Measurements from ENCODE around the gene PIM2. TPM values are rescaled to one million over a fixed set of nuclear protein-coding genes. Genes with fewer than 3 reads are reported as not detected.
"Not testable (repeated sequence)": the region's sequence is repeated elsewhere in the genome, so short reads cannot be mapped to it uniquely, and the experiment has no call there.

The PIM2 gene
- polyA plus RNA-seq, 3 donors: 5.6 to 6.7 (median 6.2) TPM

DNA sequence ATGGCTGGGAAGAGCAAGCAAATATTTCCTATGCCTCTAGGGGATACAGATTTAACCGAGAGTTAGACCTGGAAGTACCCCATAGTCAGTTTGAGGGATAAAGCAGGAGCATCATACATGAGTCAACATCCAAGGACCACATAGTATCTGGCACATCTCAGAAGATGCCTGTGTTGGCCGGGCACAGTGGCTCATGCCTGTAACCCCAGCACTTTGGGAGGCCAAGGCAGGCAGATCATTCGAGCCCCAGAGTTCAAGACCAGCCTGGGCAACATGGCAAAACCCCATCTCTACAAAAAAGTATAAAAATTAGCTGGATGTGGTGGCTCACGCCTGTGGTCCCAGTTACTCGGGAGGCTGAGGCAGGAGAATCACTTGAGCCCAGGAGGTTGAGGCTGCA, 32.2 kb downstream of the PIM2 start:
- not testable (repeated sequence) for DNase-seq (ENCODE audit: low read depth in 3 of 3, low spot score in 2 of 3)

DNA sequence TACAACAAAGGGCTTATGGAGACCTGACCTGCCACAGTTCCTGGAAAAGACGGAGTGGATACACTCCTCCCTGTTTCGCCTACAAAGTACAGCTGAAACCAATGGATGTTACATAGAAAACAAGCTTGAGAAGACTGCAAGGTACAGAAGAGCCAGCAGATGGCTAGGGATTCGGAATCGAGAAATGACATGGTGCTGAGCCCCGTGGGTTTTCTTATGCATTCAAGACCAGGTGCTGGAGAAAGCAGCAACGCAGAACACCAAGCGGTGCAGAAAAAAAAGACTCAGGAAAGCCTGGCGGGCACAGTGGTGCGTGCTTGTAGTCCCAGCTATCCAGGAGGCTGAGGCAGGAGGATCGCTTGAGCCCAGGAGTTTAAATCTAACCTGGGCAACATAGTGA, 35.1 kb downstream of the PIM2 start:
- DNase-seq (ENCODE audit: low read depth in 3 of 3, low spot score in 2 of 3): no peak

DNA sequence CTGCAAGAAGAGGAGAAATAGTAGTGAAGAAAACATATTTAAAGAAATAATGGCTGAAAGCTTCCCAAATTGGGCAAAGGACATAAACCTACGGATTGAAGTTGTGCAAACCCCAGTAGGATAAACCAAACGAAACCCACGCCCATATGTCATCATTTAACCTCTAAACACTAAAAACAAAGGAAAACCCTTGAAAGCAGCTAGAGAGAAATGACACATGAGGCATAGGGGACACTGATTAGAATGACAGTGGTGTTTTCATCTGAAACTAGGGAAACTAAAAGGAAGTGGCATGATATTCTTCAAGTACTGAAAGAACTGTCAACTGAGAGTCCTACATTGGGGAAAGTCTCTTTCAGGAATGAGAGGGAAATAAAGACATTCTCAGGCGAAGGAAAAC, 41.9 kb downstream of the PIM2 start:
- not testable (repeated sequence) for DNase-seq (ENCODE audit: low read depth in 3 of 3, low spot score in 2 of 3)

DNA sequence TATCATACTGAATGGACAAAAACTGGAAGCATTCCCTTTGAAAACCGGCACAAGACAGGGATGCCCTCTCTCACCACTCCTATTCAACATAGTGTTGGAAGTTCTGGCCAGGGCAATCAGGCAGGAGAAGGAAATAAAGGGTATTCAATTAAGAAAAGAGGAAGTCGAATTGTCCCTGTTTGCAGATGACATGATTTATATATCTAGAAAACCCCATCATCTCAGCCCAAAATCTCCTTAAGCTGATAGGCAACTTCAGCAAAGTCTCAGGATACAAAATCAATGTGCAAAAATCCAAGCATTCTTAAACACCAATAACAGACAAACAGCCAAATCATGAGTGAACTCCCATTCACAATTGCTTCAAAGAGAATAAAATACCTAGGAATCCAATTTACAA, 46.8 kb downstream of the PIM2 start:
- DNase-seq (ENCODE audit: low read depth in 3 of 3, low spot score in 2 of 3): not testable (repeated sequence)

DNA sequence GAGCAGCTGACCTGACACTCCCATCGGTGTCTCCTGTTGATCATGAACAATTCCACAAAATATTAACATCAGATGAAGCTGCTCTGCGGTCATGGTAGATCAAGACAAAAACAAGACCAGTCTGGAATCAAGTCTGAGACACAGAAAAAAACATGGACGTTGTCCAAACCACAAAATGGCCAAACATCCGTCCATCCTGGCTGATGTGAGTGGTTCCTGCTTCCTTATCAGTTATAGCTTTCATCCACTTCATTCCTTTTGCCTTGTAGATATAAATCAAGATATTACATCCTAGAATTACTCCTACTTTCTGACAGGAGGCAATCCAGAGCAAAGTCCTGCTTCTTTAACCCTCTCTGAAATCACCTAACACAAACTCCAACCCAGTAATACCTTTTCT, 54.6 kb downstream of the PIM2 start:
- no peak for DNase-seq (ENCODE audit: low read depth in 3 of 3, low spot score in 2 of 3)

Other genes with a start within 250 kb of the PIM2 start
- gene WAS, start 235.2 kb downstream of the PIM2 start, polyA plus RNA-seq (ENCODE audit: insufficient read length in 3 of 3): 1 to 10 TPM; 2.8 to 3.0 (median 2.9) TPM
- 1 to 10 TPM; 5.7 to 6.5 (median 6.0) TPM for gene SUV39H1, start 222.3 kb downstream of the PIM2 start, polyA plus RNA-seq (ENCODE audit: insufficient read length in 3 of 3)
- gene GLOD5, start 157.3 kb downstream of the PIM2 start, polyA plus RNA-seq (ENCODE audit: insufficient read length in 3 of 3): 1 to 10 TPM; 1.1 to 2.8 (median 1.5) TPM
- under 1 TPM; 0.40 to 0.74 (median 0.74) TPM for gene GATA1, start 132.4 kb downstream of the PIM2 start, polyA plus RNA-seq (ENCODE audit: insufficient read length in 3 of 3)
- 100 to 1,000 TPM; 140 to 164 (median 141) TPM for gene HDAC6, start 117.0 kb downstream of the PIM2 start, polyA plus RNA-seq (ENCODE audit: insufficient read length in 3 of 3)
- under 1 TPM in 1 of 3 donors, not detected in 2; 0.12 TPM for gene ERAS, start 92.5 kb downstream of the PIM2 start, polyA plus RNA-seq (ENCODE audit: insufficient read length in 3 of 3)
- gene PCSK1N, start 83.4 kb downstream of the PIM2 start, polyA plus RNA-seq (ENCODE audit: insufficient read length in 3 of 3): 10 to 100 TPM in 1 of 3 donors, 1 to 10 TPM in 2; 5.1 to 10.4 (median 6.8) TPM
- 10 to 100 TPM; 33.2 to 43.0 (median 34.5) TPM for gene TIMM17B, start 21.3 kb downstream of the PIM2 start, polyA plus RNA-seq (ENCODE audit: insufficient read length in 3 of 3)
- 10 to 100 TPM; 75.1 to 78.8 (median 75.8) TPM for gene PQBP1, start 21.1 kb downstream of the PIM2 start, polyA plus RNA-seq (ENCODE audit: insufficient read length in 3 of 3)
- gene SLC35A2, start 7.4 kb downstream of the PIM2 start, polyA plus RNA-seq (ENCODE audit: insufficient read length in 3 of 3): 10 to 100 TPM; 31.8 to 32.8 (median 32.4) TPM
- 10 to 100 TPM; 64.4 to 66.9 (median 65.9) TPM for gene OTUD5, start 38.6 kb upstream of the PIM2 start, polyA plus RNA-seq (ENCODE audit: insufficient read length in 3 of 3)
- gene KCND1, start 52.8 kb upstream of the PIM2 start, polyA plus RNA-seq (ENCODE audit: insufficient read length in 3 of 3): 1 to 10 TPM; 2.1 to 2.2 (median 2.1) TPM
- 10 to 100 TPM; 40.6 to 50.6 (median 45.8) TPM for gene GRIPAP1, start 83.2 kb upstream of the PIM2 start, polyA plus RNA-seq (ENCODE audit: insufficient read length in 3 of 3)
- 10 to 100 TPM; 24.9 to 27.9 (median 25.2) TPM for gene TFE3, start 124.3 kb upstream of the PIM2 start, polyA plus RNA-seq (ENCODE audit: insufficient read length in 3 of 3)
- 1 to 10 TPM; 7.6 to 8.9 (median 8.7) TPM for gene CCDC120, start 140.0 kb upstream of the PIM2 start, polyA plus RNA-seq (ENCODE audit: insufficient read length in 3 of 3)
- gene PRAF2, start 155.0 kb upstream of the PIM2 start, polyA plus RNA-seq (ENCODE audit: insufficient read length in 3 of 3): 10 to 100 TPM; 32.2 to 35.3 (median 32.3) TPM
- 10 to 100 TPM; 58.9 to 60.2 (median 59.4) TPM for gene WDR45, start 160.9 kb upstream of the PIM2 start, polyA plus RNA-seq (ENCODE audit: insufficient read length in 3 of 3)
- gene GPKOW, start 204.7 kb upstream of the PIM2 start, polyA plus RNA-seq (ENCODE audit: insufficient read length in 3 of 3): 10 to 100 TPM; 21.8 to 25.8 (median 24.2) TPM
- 1 to 10 TPM; 2.7 to 5.3 (median 3.6) TPM for gene MAGIX, start 243.7 kb upstream of the PIM2 start, polyA plus RNA-seq (ENCODE audit: insufficient read length in 3 of 3)